ENCODE results near the gene TRIM33.
A peak's percentile ranks its signal among the peaks of the same experiment; 100 is the strongest.
"Not testable (repeated sequence)": the region's sequence is repeated elsewhere in the genome, so short reads cannot be mapped to it uniquely, and the experiment has no call there.

Gene TRIM33

DNA sequence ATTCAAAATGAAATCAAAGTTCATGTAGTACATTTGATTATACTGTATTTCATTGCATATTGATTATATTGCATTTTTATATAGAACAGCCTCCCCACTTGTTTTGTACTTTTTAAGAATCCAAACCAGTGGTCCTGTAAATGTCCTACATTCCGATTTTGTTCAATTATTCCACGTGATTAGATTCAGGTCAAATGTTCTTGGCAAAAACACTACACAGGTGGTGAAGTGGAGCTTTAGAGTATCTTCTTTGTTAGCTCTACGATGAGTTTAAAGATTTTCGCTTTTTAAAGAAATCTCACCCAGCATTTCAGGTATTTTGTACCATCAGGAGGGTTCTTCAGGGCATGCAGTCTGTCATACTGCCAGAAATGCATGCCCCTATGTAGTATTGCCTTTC lies 120.6 kb downstream of the TRIM33 start:
- no peak for DNase-seq

DNA sequence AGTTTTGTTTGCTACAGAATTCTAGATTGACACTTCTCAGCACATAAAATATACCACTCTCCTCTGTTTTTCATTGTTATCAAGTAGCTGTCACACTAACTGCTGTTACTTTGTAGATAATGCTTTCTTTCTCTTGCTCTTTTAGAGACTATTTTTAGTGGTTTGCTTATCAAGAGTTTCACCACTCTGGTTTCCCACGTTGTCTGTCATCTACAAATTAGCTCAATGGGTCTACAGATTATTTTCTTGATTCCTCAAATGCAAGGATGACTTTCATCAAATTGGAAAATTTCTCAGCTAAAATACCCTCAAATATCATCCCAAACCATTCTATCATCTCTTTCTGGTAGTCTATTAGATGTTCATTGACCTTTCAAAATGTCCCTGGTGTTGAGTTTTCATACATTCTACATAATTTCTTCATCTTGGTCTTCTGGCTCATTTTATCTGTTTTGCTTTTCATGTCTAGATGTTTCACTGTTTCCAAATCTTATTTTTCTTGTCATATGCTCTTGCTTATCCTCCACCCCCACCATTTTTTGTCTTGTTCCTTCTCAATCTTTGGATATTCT lies 122.5 kb downstream of the TRIM33 start:
- DNase-seq, result no peak

DNA sequence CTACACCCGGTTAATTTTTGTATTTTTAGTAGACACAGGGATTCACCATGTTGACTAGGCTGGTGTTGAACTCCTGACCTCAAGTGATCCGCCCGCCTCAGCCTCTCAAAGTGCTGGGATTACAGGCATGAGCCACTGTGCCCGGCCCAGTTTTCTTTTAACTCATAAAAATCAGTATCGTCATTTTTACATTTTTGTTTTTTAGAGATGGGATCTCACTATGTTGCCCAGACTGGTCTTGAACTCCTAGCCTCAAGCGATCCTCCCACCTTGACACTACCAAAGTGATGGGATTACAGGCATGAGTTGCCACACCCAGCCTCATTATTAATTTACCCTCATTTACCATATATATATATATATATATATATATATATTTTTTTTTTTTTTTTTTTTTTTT lies 123.4 kb downstream of the TRIM33 start:
- DNase-seq, result not testable (repeated sequence)

DNA sequence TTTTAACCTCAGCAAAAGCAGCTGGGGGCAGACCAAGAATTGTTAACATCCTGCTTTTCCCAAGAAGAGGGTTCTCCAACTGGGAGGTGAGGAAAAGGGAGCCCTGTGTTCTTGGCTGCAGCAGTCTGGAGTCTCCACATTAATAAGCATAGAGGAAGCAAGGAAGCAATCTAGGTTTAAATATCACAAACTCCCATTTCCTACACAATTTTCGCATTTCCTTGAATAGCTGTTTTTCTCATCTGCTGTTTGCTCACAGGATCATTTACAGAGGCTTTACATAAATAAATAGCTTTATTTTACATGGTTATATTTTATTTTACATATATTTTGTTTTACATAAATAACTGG lies 124.0 kb downstream of the TRIM33 start:
- DNase-seq, result no peak

DNA sequence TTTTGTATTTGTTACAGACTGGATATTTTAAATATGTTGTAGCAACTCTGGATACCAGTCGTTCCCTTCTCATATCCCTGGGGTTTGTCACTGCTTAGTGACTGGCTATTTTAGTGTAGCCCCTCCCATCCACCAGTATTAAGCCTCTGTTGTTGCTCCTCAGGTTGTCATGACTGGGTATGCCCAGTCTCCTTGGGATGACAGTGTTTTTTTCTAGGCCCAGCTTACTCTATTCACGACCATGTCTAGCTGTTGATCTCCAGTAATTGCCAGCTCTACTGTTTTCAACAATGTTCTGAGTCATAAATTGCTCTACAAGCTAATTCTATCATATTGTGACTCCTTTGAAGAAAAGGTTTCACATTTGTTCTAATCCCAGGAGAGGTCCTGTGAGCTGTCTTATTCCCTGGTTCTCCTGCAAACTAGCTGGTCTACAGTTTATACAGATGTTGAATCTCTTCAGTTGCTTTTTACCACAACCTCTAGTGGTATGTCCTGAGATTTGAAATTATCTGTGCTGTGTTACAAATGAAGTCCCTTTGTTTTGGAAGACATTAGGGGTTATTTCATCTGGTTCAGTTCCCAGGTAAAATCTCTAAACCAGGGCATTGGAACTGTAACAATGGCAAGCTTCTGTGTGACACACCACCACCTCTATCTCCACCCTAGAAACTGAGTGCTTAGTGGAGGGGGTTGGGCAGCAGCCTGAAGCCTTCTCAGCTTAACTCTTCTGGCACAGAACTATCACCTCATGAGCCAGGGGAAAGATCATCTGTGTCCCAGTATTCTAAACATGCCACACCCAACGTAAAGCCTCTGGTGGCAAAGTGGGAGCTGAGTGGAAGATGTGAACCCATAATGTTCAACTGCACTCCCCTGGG lies 124.6 kb downstream of the TRIM33 start:
- DNase-seq, result no peak

DNA sequence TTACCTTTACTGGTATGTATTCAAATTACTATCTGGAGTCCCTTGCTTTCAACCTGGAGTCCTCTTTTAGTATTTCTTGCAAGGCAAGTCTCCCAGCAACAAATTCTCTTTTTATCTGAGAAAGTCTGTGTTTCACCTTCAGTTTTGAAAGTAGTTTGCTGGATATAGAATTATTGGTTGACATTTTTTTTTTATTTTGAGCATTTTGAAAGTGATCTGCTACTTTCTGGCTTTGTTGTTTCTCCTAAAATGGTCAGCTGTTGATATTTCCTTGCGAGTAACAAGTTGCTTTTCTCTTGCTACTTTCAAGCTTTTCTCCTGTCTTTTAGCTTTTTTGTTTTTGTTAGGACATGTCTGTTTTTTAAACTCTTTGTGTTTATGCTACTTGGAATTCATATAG lies 126.1 kb downstream of the TRIM33 start:
- DNase-seq, result no peak

DNA sequence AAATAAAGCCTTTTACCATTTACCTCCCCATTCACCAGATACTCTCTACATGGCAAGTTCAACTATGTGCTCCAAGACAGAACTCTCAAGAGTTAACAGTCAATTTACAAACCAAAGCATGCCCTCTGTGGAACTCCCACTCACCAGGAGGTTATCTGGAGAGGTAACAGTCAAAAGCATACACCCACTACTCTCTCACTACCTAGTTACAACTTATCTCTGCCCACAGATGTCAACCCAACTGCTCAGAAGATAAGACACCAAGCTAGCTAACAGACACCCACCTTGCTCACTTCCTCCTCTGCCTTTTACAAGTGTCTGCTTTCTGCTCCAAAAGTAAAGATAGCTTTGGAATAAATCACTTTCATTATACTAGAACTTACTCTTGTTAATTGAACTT lies 131.0 kb downstream of the TRIM33 start:
- no peak for DNase-seq

DNA sequence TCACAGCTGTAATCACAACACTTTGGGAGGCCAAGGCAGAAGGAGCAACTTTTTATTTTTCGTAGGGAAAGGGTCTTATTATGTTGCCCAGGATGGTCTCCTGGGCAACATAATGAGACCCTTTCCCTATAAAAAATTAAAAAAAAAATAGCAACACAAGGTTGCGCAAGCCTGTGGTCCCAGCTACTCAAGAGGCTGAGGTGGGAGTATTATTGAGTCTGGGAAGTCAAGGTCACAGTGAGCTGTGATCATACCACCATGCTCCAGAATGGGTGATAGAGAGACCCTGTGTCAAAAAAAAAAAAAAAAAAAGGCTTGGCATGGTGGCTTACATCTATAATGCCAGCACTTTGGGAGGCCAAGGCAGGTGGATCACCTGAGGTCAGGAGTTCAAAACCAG lies 131.6 kb downstream of the TRIM33 start:
- no peak for DNase-seq

DNA sequence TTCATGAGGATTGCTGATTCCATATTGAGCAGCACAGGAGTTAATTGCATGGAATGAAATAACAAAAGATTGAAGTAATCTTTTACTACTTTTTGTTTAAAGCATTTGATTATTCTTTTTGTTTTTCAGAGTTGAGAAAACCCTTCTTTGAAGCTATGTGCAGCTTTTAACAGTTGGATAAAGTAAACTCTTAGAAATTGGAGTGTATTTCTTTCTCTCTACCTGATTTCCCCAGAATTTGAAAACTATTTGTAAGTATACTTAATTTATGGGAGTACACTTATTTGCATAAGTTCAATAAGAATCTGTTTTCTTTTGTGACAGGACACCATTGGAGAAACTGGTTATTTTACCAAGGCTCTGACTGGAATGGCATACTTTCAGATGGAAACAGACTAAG lies 133.6 kb downstream of the TRIM33 start:
- DNase-seq, result no peak

DNA sequence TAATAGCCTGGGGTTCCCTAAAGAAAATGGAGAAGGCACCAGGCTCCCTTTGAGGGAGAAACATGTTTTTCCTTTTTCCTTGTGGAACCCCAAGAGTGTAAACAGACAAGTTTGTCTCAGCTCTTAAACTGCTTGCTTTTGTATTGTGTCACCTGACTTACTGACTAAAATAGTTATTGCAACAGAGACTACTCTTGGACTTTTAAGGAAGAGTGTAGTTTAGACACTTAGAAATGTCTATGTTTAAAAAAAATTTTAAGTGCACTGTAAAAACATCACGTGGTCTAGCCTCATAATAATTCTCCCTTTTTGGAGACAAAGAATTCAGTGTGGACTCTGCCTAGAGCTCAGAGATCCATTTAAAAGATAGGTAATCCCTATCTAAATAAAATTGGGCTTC lies 141.1 kb downstream of the TRIM33 start:
- DNase-seq, result no peak

DNA sequence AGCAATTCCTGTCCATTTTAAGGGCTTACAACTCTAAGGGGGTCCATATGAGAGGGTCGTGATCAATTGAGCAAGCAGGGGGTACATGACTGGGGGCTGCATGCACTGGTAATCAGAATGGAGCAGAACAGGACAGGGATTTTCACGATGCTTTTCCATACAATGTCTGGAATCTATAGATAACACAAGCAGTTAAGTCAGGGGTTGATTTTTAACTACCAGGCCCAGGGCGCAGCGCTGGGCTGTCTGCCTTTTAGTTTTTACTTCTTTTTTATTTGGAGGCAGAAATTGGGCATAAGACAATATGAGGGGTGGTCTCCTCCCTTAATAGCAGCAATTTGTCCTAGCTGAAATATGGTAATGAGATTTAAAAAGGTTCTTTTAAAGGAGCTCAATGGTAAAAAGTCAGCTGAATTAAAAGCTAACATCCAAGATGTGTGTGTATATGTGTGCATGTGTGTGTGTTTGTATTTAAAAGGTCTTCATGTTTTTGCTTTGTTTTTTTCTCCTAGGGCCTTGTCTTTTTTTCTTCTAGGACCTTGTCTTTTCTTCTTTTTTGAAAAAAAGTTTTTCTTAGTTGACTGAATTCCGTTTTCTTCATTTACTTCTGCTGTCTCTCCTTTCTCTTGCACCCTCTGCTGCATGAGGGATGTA lies 141.6 kb downstream of the TRIM33 start:
- not testable (repeated sequence) for DNase-seq

DNA sequence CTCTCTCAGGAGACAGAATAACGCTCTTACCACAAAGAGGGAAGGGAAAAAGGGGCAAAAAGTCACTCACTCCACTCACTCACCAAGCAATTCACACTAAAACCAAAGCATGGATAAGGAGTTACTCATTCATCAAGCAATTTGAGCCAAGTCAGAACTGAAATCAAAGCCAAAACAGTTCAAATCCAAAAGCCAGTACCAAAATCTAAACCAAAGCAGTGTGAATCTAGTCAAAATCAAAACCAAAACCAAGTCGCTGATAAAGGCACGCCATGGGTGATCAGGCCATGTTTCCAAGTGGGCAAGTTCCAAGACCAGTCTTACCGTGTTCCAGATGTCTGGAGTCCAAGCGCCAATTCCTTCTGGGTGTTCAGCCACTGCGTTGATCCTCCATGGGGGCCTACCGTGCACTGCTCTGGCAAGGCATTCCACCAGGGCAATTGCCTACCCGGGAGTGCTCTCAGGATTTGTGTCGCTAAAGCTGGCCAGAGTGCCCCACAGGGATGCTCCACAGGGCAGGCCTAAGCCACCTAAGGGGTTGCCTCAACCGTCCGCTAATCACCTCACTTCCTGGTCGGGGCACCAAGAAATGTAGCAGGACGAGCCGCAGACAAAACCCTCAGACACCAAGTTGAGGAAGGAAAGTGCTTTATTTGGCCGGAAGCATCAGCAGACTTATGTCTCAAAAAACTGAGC lies 142.3 kb downstream of the TRIM33 start:
- no peak for DNase-seq

DNA sequence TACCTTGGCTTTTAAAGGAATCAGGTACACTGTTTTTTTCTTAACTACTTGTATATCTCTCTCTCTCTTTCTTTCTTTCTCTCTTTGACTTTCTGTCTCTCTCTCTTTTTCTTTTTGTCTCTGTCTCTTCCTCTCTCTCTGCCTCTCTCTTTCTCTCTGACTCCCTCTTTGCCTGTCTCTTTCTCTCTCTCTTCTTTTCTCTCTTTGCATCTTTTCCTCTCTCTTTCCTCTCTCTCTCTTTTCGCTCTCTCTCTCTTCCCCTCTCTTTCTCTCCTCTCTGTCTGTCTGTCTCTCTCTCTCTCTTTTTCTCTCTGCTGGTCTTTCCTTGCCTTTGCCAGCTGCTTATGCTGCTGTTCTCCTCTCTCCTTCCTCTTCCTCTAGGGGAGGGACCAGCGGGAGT lies 143.2 kb downstream of the TRIM33 start:
- DNase-seq, result no peak

DNA sequence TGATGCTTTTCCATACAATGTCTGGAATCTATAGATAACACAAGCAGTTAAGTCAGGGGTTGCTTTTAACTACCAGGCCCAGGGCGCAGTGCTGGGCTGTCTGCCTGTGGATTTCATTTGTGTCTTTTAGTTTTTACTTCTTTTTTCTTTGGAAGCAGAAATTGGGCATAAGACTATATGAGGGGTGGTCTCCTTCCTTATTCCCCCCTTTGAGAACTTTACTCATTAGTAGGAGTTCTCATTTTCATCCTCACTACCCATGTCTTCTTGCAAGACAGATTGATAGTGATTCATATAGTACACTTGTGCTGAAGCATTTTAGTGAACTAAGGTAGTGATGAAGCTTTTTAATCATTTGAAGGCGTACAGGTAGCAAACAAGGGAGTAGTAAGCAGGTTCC lies 147.8 kb downstream of the TRIM33 start:
- DNase-seq, result not testable (repeated sequence)

DNA sequence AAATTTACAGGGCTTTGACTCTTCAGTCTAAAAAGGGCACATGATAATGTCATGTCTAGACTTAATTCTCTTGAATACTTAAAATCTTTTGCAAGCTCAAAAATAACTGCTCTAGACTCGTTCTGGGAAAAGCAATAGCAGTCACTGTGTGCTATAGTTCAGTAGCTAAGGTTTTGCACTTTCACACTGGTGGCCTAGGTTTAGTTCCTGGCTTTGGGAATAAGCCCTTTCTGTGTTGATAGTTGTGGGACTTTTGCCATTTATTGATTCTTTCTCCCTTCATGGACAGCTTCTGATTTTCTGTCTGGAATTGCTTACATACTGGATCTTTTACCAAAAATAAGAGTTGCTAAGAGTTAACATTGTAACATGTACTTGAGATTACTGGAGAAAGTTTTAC lies 151.2 kb downstream of the TRIM33 start:
- DNase-seq, result no peak

DNA sequence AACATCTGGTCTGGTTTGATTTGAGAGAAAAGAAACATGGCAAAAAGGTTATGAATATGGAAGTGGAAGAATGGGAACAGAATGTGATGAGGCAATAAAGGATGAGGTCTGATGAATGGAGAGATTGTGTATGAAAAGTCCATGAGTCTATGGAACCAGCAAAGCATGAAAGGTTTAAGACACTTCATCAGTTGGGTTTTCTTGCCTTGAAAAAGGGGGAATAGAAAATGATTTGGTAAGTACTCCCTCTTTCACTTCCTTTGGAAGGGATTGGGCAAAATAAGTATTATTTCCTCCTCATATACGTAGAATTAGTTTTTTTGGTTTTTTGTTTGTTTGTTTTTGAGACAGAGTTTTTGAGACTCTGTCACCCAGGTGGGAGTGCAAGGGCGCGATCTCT lies 155.8 kb downstream of the TRIM33 start:
- no peak for DNase-seq

DNA sequence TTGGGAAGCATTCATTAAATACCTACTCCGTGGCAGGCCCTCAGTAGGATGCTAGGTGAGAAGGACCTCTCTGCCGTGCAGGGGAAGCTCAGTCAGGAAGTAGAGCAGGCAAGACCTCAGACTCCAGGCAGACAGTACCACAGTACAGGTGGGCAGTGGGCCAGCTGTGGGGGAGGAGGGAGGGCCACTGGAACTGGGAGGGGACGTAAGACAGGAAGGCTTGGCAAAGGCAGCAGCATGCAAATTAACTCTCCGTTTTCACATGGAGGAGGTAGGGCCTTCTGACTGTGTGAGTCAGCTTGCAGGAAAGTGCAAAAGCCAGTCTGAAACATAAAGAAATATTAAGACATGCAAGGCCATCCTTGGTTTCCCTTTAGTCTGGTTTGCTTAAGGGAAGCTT lies 157.7 kb downstream of the TRIM33 start:
- peak; percentile 97 for DNase-seq

DNA sequence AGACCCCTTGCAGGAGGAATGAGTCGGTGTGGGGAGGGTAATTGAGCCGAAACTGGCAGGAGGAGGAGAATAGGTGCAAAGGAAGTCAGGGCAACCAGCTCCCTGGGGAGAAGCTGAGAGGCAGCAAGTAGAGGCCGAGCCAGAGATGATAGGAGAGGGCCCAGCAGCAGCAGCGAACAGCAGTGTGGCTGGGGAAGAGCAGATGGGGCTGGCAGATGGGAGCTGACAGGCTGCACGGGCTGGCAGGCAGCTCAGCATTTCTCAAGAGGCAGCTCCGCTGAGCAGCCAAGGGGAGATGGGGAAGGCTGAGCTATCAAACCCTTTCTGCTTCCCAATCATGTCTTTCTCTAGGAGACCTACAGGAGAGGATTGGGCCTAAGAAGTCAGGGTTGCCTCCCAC lies 158.2 kb downstream of the TRIM33 start:
- peak; percentile 98 for DNase-seq

DNA sequence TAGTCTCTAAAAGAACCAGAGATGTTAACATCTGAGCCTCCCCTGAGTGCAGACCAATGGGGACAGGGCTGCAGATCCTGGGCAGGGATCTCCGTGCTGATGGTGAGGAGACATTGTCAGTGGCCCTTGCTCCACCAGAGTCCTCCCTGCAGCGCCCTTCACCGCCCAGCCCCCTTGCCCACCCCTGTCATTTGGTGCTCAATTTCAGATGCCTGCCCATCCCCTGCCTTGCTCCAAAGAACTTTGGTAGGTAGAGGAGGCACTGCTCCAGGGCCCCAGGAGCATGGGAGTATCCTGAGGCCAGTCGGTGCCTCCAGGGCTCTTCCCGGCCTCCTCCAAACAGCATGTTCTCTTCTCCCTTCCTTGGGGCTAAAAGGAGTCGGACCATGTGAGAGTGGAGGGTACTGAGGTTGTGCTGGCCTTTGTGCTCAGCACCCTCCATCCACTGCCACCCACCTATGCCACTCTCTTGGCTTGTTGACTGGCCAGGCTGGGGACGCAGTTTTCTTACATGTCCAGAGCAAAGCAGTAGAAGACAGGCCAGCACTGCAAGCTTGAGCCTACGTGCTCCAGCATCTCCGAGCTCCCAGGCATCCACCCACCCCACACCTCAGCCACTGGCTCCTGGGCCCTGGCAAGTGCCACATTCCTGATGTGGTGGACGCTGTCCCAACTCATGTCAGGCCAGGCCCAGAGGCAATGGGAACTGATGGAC lies 160.1 kb downstream of the TRIM33 start:
- no peak for DNase-seq

DNA sequence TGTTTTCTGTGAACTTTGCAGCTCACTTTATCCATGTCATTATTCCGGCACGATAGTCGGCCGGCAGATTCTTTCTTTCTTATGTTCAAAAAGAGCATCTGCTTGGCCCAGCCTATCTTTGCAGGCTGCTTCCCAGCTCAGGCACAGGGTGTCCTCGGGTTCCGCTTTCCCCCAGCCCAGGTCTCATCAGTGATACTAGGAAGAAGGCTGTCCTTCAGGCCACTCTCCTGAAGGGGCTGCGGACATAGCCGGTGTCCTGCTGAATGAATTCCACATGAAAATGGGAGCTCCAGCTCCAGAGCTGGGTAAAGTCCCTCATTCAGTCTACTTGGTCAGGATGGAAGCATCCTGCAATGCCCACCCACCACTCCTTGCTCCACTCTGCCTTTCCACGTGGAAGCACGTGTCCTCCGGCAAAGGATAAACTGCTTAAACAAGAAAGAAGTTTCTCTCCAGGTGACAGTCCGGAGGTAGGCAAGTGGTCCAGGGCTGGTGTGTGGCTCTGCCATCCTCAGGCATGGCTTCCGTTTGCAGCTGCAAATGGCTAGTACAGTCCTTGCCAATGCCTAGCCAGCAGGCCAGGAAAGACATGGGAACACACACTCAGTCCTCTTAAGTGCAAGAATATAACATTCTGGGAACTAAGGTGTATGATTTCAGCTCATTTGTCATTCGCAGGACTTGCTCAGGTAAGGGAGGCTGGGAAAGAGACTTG lies 161.0 kb downstream of the TRIM33 start:
- no peak for DNase-seq

DNA sequence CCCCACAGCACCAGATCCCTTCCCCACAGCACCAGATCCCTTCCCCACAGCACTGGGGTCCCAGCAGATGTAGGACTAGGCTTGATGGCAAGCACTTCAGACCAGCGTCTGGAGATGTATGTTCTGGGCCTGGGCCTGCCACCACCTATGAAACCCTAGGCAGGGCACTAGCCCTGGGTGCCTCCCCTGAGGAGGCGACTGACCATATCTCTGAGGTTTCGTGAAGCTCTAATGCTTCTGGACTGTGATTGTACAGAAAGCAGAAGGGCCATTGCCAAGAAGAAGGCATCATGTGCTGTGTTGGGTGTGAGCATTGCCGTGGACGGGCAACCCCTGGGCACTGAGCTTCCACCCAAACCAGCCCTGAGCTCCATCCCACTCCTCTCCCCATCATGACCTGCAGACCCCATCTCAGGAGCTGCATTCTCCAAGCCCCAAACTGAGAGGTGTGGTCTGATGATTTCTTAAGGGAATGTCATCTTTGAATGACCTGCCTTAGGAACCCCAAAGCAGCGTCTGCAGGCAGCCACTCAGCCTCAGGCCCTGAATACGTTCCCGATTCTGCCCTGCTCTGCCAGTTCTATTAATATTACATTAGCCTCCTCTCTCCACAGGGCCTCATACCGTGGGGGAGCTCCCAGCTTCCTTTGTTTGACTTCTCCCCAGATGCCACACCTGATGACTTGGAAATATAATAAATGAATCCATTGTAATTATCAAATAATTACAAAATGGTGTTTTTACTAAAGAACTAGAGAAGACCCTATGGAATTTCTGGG lies 163.4 kb downstream of the TRIM33 start:
- DNase-seq, result no peak
